ENCODE results near the gene CEBPA. TPM values are rescaled to one million over a fixed set of nuclear protein-coding genes. Genes with fewer than 3 reads are reported as not detected.
"Not testable (repeated sequence)": the region's sequence is repeated elsewhere in the genome, so short reads cannot be mapped to it uniquely, and the experiment has no call there.

Gene CEBPA
- total and polyA plus RNA-seq, 8 donors, result 4.4 to 18.7 (median 8.2) TPM

- Histone ChIP-seq H3K27me3 (no peaks in the 10 kb centered on the region), H3K4me1 (no peaks in the 10 kb centered on the region), H3K4me3 (no peak overlapping the region), H3K36me3 (no peaks in the 10 kb centered on the region), H3K27ac (no peak overlapping the region), H3K9me3 (no peaks in the 10 kb centered on the region)
- FAIRE-seq, result no peak
- TF ChIP-seq CTCF (IDR thresholded peaks at IDR 0.05), result no peak
- intact Hi-C loops (cut with DNase I), result no loop called here
- WGBS, 2 donors, result 95 to 96% methylated on average over 5 of the region's 5 CpGs
- ATAC-seq, result no peak
- no peak for DNase-seq
Observed at GRCh38 chr19:33317517-33317916, 15.2 kb upstream of the CEBPA start.

GRCh38 chr19:33316541-33317264 is 14.4 kb upstream of the CEBPA start:
- Histone ChIP-seq H3K27ac (no peak overlapping the region), H3K36me3 (no peaks in the 10 kb centered on the region), H3K27me3 (no peaks in the 10 kb centered on the region), H3K4me1 (no peaks in the 10 kb centered on the region), H3K4me3 (no peak overlapping the region), H3K9me3 (no peaks in the 10 kb centered on the region)
- ATAC-seq, result no peak
- no peak for FAIRE-seq
- 41 to 50% methylated on average over 9 of the region's 9 CpGs for WGBS, 2 donors
- intact Hi-C loops (cut with DNase I), result no loop called here
- DNase-seq, result no peak
- no peak for TF ChIP-seq CTCF (IDR thresholded peaks at IDR 0.05)

GRCh38 chr19:33312808-33313207 is 10.5 kb upstream of the CEBPA start:
- intact Hi-C loops (cut with DNase I); H3K27ac ChIP-seq; H3K4me3 ChIP-seq; ATAC-seq; H3K9me3 ChIP-seq; DNase-seq; FAIRE-seq; H3K36me3 ChIP-seq; H3K27me3 ChIP-seq: not testable (repeated sequence)
- 82 to 87% methylated on average over 4 of the region's 4 CpGs for WGBS, 2 donors
- peaks cover 7 to 13% (median 8%) of the 10 kb centered on the region in 3 donors for H3K4me1 ChIP-seq

GRCh38 chr19:33312065-33312464 is 9.7 kb upstream of the CEBPA start:
- no peak overlapping the region for H3K27ac ChIP-seq
- intact Hi-C loops (cut with DNase I), result no loop called here
- no peak for ATAC-seq

GRCh38 chr19:33311326-33311682 is 9.0 kb upstream of the CEBPA start:
- peak overlapping the region; percentile 24 to 70 (median 56) for H3K27ac ChIP-seq
- no peak for FAIRE-seq
- H3K4me1 ChIP-seq, result peaks cover 7 to 23% (median 16%) of the 10 kb centered on the region in 3 donors
- peak overlapping the region in 1 of 4 donors; percentile 11 for H3K4me3 ChIP-seq
- ATAC-seq, result peak; percentile 75 to 88 (median 82)
- peak; percentile 30 to 47 (median 39) for TF ChIP-seq CTCF (IDR thresholded peaks at IDR 0.05)
- DNase-seq, result peak; percentile 62 to 86 (median 69)
- H3K27me3 ChIP-seq, result no peaks in the 10 kb centered on the region
- no peaks in the 10 kb centered on the region for H3K36me3 ChIP-seq
- 44 to 54% methylated on average over 4 of the region's 4 CpGs for WGBS, 2 donors
- intact Hi-C loops (cut with DNase I), result no loop called here
- no peaks in the 10 kb centered on the region for H3K9me3 ChIP-seq

More at GRCh38 chr19:33312065-33312464, 9.7 kb upstream of the CEBPA start:
- Histone ChIP-seq H3K9me3 (no peaks in the 10 kb centered on the region), H3K4me3 (no peak overlapping the region), H3K4me1 (peaks cover 7 to 17% (median 10%) of the 10 kb centered on the region in 3 donors), H3K36me3 (no peaks in the 10 kb centered on the region), H3K27me3 (no peaks in the 10 kb centered on the region)
- FAIRE-seq (no peak), DNase-seq (no peak)
- 71 to 76% methylated on average over 6 of the region's 6 CpGs for WGBS, 2 donors
- TF ChIP-seq CTCF (IDR thresholded peaks at IDR 0.05), result no peak
